GM18861 (cell line): ENCODE measurements around the gene SHTN1.

Experiments used
- ATAC-seq: cut with Tn5 transposase; IDR thresholded peaks from one replicate; pipeline ENCODE4 v1.9.1; 2021; ENCODE audit not compliant: unreplicated experiment

SHTN1 gene

GRCh38 chr10:116873134-116873533 is 131.9 kb downstream of the SHTN1 start:
- no peak for ATAC-seq

- no peak for ATAC-seq
Measured at GRCh38 chr10:116870949-116871348, 134.0 kb downstream of the SHTN1 start.

- ATAC-seq, result no peak
Measured at GRCh38 chr10:116868722-116869121, 136.3 kb downstream of the SHTN1 start.

GRCh38 chr10:116868198-116868676 is 136.8 kb downstream of the SHTN1 start:
- no peak for ATAC-seq

- no peak for ATAC-seq
Measured at GRCh38 chr10:116866987-116867595, 137.9 kb downstream of the SHTN1 start.

- no peak for ATAC-seq
Measured at GRCh38 chr10:116866066-116866465, 138.9 kb downstream of the SHTN1 start.

GRCh38 chr10:116864436-116864835 is 140.6 kb downstream of the SHTN1 start:
- no peak for ATAC-seq

GRCh38 chr10:116861796-116862195 is 143.2 kb downstream of the SHTN1 start:
- ATAC-seq, result no peak

DNA sequence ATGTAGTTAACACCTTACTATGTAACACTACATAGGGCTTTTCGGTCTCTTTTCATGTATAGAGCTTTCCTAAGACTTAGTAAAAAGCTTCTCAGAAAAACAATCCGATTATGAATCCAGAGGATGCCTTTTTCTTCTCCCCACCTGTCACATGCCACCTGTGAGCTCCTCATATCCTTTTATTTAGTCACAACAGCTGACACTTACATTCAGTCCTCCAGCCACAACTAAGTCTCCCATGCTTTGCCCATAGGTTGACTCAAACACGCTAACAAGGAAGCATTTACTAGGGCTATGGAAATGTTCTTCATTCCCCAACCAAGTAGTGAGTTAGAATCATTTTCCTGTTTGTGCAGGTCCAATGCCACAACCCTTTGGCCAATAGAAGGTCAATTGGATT is 147.8 kb downstream of the SHTN1 start:
- ATAC-seq, result no peak

DNA sequence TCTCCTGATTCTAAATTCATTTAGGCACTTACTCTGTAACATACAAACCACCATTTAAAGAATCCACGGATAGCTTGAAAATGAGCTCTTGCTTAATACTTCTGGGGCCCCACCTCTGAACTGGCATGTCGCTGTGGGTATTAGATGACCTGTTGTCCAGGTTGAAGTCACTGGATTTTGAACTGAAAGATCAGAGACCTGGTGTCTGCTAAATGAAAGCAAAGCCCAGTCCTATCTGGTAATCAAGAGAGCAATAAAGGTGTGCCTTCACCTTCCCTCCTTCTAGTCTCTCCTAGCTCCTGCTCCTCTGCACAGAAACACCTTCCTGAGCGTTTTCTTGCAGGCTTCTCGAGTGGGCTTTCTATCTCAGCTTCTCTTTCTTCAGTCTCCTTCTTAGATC is 151.3 kb downstream of the SHTN1 start:
- ATAC-seq, result no peak

DNA sequence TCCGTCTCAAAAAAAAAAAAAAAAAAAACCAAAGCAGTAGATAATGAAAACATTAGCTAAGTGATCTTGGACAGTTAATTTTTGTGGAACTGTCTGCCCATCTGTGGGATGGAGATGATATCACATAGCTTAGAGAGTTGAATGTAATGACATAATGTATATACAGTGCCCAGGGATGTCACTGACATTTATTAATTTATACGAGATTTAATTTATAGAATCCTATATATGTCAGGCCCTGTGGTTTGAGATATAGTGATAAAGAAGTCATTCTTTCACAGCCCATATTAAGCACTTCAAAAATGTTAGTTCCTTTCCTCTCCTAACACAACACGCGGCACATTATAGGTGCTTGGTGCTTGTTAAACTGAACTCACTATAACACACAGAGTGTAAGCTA is 151.7 kb downstream of the SHTN1 start:
- ATAC-seq, result no peak

GRCh38 chr10:116852246-116852645 is 152.7 kb downstream of the SHTN1 start:
- no peak for ATAC-seq

DNA sequence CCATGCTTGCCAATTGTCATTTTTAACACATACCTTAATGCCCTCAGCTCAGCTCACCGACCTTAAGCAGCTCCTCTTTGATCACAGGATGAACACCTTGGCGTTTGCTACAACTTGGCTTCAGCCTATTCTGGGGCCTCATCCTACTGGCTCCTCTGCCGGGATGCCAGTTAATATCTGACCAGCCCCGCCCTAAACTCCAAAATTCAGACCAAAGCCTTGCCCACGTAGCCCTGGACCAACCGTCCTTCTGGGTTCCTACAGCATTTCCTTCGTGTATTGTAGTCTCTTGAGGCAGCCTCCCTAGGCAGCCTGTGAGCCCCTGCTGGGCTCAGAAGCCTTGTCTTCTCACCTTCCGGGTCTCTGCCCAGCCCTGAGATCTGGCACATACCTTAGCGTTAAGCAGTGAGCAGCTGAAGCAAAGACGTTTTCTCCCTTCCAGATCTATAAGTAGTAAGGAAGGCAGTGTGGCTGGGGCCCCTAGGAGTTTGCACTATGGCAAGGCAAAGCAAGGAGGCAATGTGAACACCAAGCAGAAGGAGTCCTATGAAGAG is 154.9 kb downstream of the SHTN1 start:
- ATAC-seq, result no peak

DNA sequence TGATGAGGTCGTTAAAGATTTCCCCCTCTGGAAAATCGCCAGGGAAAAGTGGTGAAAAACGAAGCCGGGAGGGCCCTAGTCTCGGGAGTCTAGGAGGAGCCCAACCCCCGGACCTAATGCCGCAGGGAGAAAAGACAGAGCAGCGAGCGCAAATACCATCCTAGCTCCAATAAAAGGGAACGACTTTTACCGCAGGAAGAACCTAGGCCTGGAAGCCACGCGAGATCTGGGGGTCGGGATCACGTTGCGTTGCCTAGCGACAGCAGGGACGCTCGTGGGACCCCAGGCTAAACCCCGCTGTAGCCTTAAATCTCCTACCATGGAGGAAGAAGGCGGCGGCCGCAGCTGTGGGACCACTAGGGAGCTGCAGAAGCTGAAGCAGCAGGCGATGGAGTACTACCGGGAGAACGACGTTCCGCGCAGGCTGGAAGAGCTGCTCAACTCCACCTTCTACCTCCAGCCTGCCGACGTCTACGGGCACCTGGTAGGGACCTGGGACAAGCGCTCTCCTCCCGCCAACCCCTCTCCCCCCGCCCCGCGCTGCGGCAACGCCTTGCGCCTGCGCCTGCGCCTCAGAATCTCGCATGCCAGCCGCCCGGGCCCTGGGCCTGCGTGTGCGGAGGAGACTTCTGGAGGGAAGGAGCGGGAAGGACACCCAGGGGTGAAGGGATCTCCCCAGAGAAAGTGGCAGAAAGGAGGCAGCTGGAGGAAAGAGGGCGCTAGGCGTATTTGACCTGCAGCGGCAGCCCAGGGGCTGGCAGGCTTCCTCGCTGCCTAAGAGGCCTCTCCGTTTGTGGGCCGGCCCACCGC is 155.5 kb downstream of the SHTN1 start, which contains the start of gene ENO4:
ENO4 (plus strand) TSS at position 252 of the 810 bp plus-strand sequence; CDS start at position 320, 68 bp downstream.
- peak; percentile 43 for ATAC-seq

GRCh38 chr10:116848944-116849247 is 156.1 kb downstream of the SHTN1 start:
- no peak for ATAC-seq

DNA sequence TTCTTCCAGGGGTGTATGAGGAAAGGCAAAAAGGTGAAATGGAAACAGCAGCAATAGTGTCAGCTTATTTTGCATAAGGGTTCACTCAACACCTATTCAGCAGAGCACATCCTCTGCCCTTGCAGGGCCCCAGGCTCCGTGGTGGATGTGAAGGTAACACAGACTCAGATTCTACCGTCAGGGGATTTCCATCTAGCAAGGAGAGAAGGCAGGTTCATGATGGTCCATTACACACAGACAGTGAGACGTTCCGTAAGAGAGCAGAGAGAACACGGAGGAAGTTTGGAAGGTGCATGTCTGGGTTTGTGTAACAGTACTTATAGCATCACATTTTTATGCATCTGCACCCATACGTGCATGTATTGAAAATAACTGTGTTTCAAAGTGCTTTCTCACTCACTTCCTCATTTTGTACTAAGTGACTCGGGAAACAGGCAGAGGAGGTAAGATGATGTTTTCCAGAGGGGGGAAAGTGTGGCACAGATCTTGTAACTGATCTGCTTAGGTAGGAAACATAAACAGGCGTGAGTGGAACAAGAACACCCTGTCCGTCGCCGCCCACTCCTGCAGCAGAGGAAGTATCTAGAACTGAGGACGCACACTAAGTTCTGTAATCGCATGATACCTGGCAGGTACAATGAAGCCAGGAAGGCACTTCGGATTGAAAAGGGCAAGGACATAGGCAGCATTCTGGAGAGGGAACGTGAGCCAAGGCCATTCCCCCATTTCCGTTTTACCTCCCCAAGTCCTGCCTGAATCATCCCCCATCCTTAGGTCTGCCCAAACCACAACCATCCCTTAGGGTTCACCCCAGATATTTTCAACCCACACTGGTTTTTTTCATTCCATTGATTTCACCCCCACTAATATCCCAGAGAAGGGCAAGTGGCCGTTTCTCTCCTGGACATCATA is 156.7 kb downstream of the SHTN1 start:
- ATAC-seq, result peak; percentile 73

- no peak for ATAC-seq
Measured at GRCh38 chr10:116845823-116846222, 159.2 kb downstream of the SHTN1 start.

DNA sequence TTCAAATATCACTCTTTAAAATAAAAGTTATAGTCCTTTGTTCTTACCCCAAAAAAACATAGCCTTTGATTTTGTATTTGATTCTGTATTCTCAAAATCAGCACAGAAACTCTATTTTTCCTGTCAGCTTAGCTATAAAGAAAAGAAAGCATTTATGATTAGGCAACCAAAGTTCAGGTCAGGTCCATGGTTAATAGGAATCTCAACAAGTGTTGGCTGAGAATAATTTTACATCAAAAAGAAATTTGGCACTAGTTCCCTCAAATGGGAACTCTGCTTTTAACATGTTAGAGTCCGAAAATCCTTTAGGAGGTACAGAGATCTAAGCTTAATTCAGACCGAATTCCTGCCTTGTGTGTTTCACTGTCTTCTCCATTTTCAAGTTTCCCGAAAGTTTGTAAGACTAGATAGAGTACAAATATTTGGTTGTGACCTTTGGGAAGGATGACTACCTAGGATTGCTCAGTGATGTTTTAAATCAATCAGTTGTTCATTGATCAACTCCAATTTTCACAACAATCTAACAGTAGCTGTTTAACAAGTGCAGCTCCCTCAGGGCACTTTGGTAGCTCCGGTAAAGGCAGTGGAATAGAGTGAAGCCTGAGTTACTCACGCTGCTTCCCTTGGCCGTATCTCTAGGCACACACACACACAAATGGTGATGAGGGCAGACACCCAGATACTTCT is 164.5 kb downstream of the SHTN1 start:
- ATAC-seq, result no peak

GRCh38 chr10:116838143-116838725 is 166.8 kb downstream of the SHTN1 start:
- peak; percentile 83 for ATAC-seq

DNA sequence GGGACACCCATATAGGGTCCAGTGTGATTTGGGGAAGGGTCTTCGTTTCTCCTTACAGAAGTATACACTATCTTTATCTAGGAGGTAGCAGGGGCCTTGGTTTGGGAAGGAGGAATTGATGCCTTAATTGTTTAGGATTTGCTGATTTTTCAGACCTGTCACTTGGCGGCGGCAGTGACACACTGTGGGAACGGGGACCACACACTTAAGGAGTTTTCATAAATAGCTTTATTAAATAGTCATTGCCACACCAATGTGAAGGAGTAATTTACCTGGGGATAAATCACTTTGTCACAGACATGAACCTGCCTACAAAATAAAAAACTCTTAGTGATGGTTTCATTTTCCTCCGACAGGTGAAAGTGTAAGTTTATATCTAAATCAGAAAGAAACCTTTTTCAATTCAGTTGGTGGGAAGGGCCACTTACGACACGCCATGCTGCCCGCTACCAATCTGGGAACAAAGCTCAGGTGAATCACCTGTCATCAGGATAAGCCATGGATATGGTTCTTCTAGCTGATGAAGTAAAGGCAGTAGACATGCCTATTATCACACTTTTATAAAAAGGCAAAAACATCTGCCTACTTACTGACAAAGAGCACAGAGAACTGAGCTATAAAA is 168.0 kb downstream of the SHTN1 start:
- ATAC-seq, result no peak
